ENCODE results near the gene PLP1. TPM values are rescaled to one million over a fixed set of nuclear protein-coding genes. Genes with fewer than 3 reads are reported as not detected.

Gene PLP1, protein sequence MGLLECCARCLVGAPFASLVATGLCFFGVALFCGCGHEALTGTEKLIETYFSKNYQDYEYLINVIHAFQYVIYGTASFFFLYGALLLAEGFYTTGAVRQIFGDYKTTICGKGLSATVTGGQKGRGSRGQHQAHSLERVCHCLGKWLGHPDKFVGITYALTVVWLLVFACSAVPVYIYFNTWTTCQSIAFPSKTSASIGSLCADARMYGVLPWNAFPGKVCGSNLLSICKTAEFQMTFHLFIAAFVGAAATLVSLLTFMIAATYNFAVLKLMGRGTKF
- total RNA-seq (2022; extraction: Qiagen RNA extraction): not detected in 5 replicates

DNA sequence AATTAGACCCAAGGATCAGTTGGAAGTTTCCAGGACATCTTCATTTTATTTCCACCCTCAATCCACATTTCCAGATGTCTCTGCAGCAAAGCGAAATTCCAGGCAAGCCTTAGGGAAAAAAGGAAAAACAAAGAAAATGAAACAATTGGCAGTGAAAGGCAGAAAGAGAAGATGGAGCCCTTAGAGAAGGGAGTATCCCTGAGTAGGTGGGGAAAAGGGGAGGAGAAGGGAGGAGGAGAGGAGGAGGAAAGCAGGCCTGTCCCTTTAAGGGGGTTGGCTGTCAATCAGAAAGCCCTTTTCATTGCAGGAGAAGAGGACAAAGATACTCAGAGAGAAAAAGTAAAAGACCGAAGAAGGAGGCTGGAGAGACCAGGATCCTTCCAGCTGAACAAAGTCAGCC is at the start of gene PLP1:
Gene PLP1, plus strand, starts transcription at position 295 of the 400 bp plus-strand sequence. CDS start 156 bp downstream, outside the sequence.

DNA sequence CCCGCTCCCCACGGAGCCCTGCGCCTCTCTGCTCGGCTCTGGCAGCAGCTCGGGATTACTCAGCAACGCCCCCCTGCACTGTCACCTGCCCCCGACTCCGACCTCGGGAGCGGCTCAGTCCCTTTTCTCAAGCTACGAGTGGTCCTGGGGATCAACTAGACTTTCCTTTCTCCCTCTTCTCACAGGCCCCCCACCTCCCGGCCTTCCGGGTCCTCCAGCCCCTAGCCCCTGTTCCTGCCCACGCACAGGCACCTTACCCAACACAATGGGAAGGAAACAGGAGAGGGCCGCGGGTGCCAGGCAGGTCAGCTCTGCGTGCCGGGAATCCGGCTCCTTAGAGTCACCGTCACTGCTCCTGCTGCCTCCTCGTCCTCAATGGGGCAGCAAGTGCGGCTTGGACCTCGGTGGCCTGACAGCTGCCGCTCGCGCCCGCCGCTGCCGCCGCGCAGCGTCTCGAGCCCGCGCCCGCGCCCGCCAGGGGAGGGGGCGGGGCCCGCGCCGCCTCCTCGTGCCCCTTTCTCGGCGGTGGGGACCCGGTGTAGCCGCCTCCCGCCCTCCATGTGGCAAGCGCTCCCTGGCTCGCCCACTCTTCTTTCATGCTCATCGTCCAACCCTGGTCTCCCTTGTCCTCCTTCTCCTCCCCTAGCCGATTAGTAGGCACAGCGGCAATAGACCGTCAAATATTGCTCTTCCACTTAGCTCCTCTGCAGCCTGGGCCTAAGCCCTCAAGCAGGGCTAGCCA is 55.3 kb downstream of the PLP1 start, which contains the start of gene RAB9B:
Gene RAB9B, minus strand, starts transcription at position 455 of the 742 bp plus-strand sequence. CDS start 6,473 bp downstream, outside the sequence.

Other genes with a start within 250 kb of the PLP1 start
- 111 to 157 TPM (median 119 TPM) in 5 replicates for gene TCEAL4, start 191.3 kb upstream of the PLP1 start, total RNA-seq (2022; extraction: Qiagen RNA extraction)
- 15.7 to 22.2 TPM (median 17.1 TPM) in 5 replicates for gene TCEAL3, start 168.9 kb upstream of the PLP1 start, total RNA-seq (2022; extraction: Qiagen RNA extraction)
- gene TCEAL1, start 147.9 kb upstream of the PLP1 start, total RNA-seq (2022; extraction: Qiagen RNA extraction): 33.9 to 44.2 TPM (median 38.3 TPM) in 5 replicates
- 451 to 1,193 TPM (median 498 TPM) in 5 replicates for gene MORF4L2, start 90.1 kb upstream of the PLP1 start, total RNA-seq (2022; extraction: Qiagen RNA extraction)
- 0.21 TPM in 1 of 5 replicates, not detected in the others for gene TMEM31, start 65.9 kb upstream of the PLP1 start, total RNA-seq (2022; extraction: Qiagen RNA extraction)
- 0.02 to 0.05 TPM (median 0.05 TPM) in 4 of 5 replicates, not detected in the other for gene RAB9B, start 55.4 kb downstream of the PLP1 start, total RNA-seq (2022; extraction: Qiagen RNA extraction)
- 5.5 to 6.6 TPM (median 6.4 TPM) in 5 replicates for gene TMSB15B, start 185.8 kb downstream of the PLP1 start, total RNA-seq (2022; extraction: Qiagen RNA extraction)
- gene H2BW1, start 236.9 kb downstream of the PLP1 start, total RNA-seq (2022; extraction: Qiagen RNA extraction): not detected in 5 replicates

Measured in A549 treated with Hydrocortisone at 1 μM for 4 hours (cell line).